K562 (cell line): ENCODE data around the gene WDR64. TPM values are rescaled to one million over a fixed set of nuclear protein-coding genes. Genes with fewer than 3 reads are reported as not detected.

Experiments
- AFF4 ChIP-seq: sonication (generic); formaldehyde crosslinking; IDR thresholded peaks from 2 replicates; pipeline ENCODE4 v1.8.0; 2023; ENCODE audit warnings: mild to moderate bottlenecking, missing genetic modification reagents
- BDP1 ChIP-seq: IDR thresholded peaks from 3 replicates; pipeline ENCODE4 v1.6.1; 2011; ENCODE audit not compliant: insufficient read length, insufficient read depth
- BRD4 ChIP-seq: fragments of 200-600 bp; sonication (generic); IDR thresholded peaks from 2 replicates; pipeline ENCODE4 v1.6.1; 2017; ENCODE audit warnings: inconsistent platforms
- CC2D1A ChIP-seq: fragments of 450-650 bp; IDR thresholded peaks from 2 replicates; pipeline ENCODE4 v1.6.1; 2017; ENCODE audit warnings: mild to moderate bottlenecking
- FOXK1 ChIP-seq: sonication (generic); formaldehyde crosslinking; IDR thresholded peaks from 2 replicates; pipeline ENCODE4 v1.8.0; 2022; ENCODE audit warnings: missing genetic modification reagents, mild to moderate bottlenecking, borderline replicate concordance
- FOXM1 ChIP-seq, 2 experiments: fragments of 450-650 bp in 1 of 2; sonication (generic) in 1 of 2; formaldehyde crosslinking in 1 of 2; IDR thresholded peaks; 2 replicates each; pipeline versions ENCODE4 v1.6.1 to v1.9.0; 2017 to 2022; ENCODE audit warnings: low read depth in 2 of 2, mild to moderate bottlenecking in 2 of 2, missing genetic modification reagents in 1 of 2, moderate library complexity in 1 of 2
- GABPB2 ChIP-seq: fragments of 250-450 bp; sonication (Bioruptor Pico); conservative IDR thresholded peaks from 2 replicates; pipeline ENCODE4 v1.5.1; 2021; ENCODE audit warnings: mild to moderate bottlenecking
- HDAC2 ChIP-seq: fragments of 450-650 bp; IDR thresholded peaks from 2 replicates; pipeline ENCODE4 v1.6.1; 2016; ENCODE audit warnings: mild to moderate bottlenecking
- HEY1 ChIP-seq: fragments of 250-450 bp; sonication (Bioruptor Pico); IDR thresholded peaks from 2 replicates; pipeline ENCODE4 v1.5.0; 2020; ENCODE audit warnings: mild to moderate bottlenecking, moderate library complexity, borderline replicate concordance
- HNRNPL ChIP-seq: fragments of 200-400 bp; formaldehyde crosslinking; IDR thresholded peaks from 2 replicates; pipeline ENCODE4 v1.6.1; 2017; ENCODE audit warnings: low read depth, mild to moderate bottlenecking, low read length
- MEIS2 ChIP-seq: fragments of 450-650 bp; IDR thresholded peaks from 2 replicates; pipeline ENCODE4 v1.6.1; 2014; ENCODE audit warnings: mild to moderate bottlenecking; ENCODE audit not compliant: partially characterized antibody
- NCOA1 ChIP-seq: fragments of 450-650 bp; IDR thresholded peaks from 2 replicates; pipeline ENCODE4 v1.6.1; 2016; ENCODE audit warnings: low read depth
- POLR2G ChIP-seq: fragments of 200-400 bp; formaldehyde crosslinking; IDR thresholded peaks from 2 replicates; pipeline ENCODE4 v1.6.1; 2017; ENCODE audit warnings: low read depth, mild to moderate bottlenecking, antibody characterized with exemption, low read length, moderate library complexity
- RB1 ChIP-seq: fragments of 450-650 bp; IDR thresholded peaks from 2 replicates; pipeline ENCODE4 v1.6.1; 2017; ENCODE audit warnings: low read depth, mild to moderate bottlenecking
- RBM34 ChIP-seq: fragments of 200-400 bp; formaldehyde crosslinking; IDR thresholded peaks from 2 replicates; pipeline ENCODE4 v1.6.1; 2018; ENCODE audit warnings: low read length, borderline replicate concordance; ENCODE audit not compliant: insufficient read depth
- RNF2 ChIP-seq: sonication (generic); IDR thresholded peaks from 2 replicates; pipeline ENCODE4 v1.6.1; 2016
- SFPQ ChIP-seq: fragments of 200-400 bp; formaldehyde crosslinking; IDR thresholded peaks from 2 replicates; pipeline ENCODE4 v1.6.1; 2017; ENCODE audit warnings: mild to moderate bottlenecking, low read depth, low read length, moderate library complexity
- SOX6 ChIP-seq: fragments of 450-650 bp; IDR thresholded peaks from 2 replicates; pipeline ENCODE4 v1.6.1; 2014; ENCODE audit warnings: mild to moderate bottlenecking
- TAF15 ChIP-seq: fragments of 200-400 bp; formaldehyde crosslinking; IDR thresholded peaks from 2 replicates; pipeline ENCODE4 v1.6.1; 2017; ENCODE audit warnings: mild to moderate bottlenecking, low read depth, low read length, moderate library complexity
- ZEB2 ChIP-seq: fragments of 450-650 bp; IDR thresholded peaks from 2 replicates; pipeline ENCODE4 v1.6.1; 2016
- ZFX ChIP-seq: sonication (generic); formaldehyde crosslinking; IDR thresholded peaks from 2 replicates; pipeline ENCODE4 v1.8.0; 2022; ENCODE audit warnings: mild to moderate bottlenecking, missing genetic modification reagents, moderate library complexity
- ZNF75A ChIP-seq: fragments of 450-650 bp; formaldehyde crosslinking; IDR thresholded peaks from 2 replicates; pipeline ENCODE4 v1.4.0; 2020; ENCODE audit warnings: mild to moderate bottlenecking
- polyA plus RNA-seq, 8 experiments: library from polyadenylated mRNA; depleted of rRNA in 4 of 8; stranded (reverse) in 5 of 8; unstranded in 3 of 8; fragments of >200 nt; fragmentation: Nextera tagmentation in 2 of 8; fragmentation: Illumina TruSeq in 1 of 8; extraction: Ambion mirVana in 2 of 8; extraction: Trizol in 1 of 8; gene quantifications; 2 replicates each; pipeline versions ENCODE4 v1.2.1 to v1.2.3, GENCODE V29; 2011 to 2014; ENCODE audit warnings: inconsistent platforms in 1 of 8, missing spikeins in 1 of 8
- total RNA-seq, 7 experiments: library from RNA; depleted of rRNA in 6 of 7; stranded (reverse); fragments of >200 nt in 6 of 7; fragmentation: Illumina TruSeq in 2 of 7; extraction: Trizol in 2 of 7; gene quantifications; 2 replicates each; pipeline versions ENCODE4 v1.2.1 to v1.2.3, GENCODE V29; 2011 to 2021; ENCODE audit warnings: low replicate concordance in 1 of 7

WDR64 gene
- total and polyA plus RNA-seq, 9 of the 15 experiments (the other 6 are each of a cell fraction or from before 2014, with no cell fraction given), result 0.06 to 0.29 (median 0.19) TPM; not detected in 5

GRCh38 chr1:241823925-241824324 lies 171.8 kb downstream of the WDR64 start (continued):
- TF ChIP-seq SFPQ (no peak), RBM34 (no peak), RB1 (0 out of 2 replicates have a peak, but pooled peaks have one; percentile 14), TAF15 (no peak), SOX6 (no peak), AFF4 (CRISPR knock-in tag) (no peak), GABPB2 (no peak), RNF2 (peak; percentile 22; the same call in 1 of the 2 replicates), FOXK1 (CRISPR knock-in tag) (no peak), NCOA1 (peak; percentile 86), ZEB2 (peak; percentile 87), POLR2G (no peak), MEIS2 (no peak), BDP1 (no peak), HEY1 (CRISPR knock-in tag) (no peak), ZFX (CRISPR knock-in tag) (peak; percentile 73), HDAC2 (no peak), BRD4 (peak; percentile 80; the same call in 1 of the 2 replicates), HNRNPL (no peak), CC2D1A (peak; percentile 32; the same call in 1 of the 2 replicates), ZNF75A (no peak), FOXM1 (IDR thresholded peaks at IDR 0.05; ENCODE audit: low read depth) (no peak), FOXM1 (CRISPR knock-in tag; IDR thresholded peaks at IDR 0.05; ENCODE audit: low read depth) (no peak)
